GM20000 (cell line): ENCODE measurements around the gene SPOCK1.

ENCODE experiments used
- DNase-seq: peaks from one replicate; pipeline ENCODE4 v3.0.0; 2012; ENCODE audit warnings: low spot score
- TF ChIP-seq, protein P1 (sequence below): IDR thresholded peaks from 2 replicates; pipeline ENCODE4 v1.5.1; 2012; ENCODE audit warnings: mild to moderate bottlenecking, control low read depth; ENCODE audit errors: extremely low read depth, missing control alignments

The SPOCK1 gene

DNA sequence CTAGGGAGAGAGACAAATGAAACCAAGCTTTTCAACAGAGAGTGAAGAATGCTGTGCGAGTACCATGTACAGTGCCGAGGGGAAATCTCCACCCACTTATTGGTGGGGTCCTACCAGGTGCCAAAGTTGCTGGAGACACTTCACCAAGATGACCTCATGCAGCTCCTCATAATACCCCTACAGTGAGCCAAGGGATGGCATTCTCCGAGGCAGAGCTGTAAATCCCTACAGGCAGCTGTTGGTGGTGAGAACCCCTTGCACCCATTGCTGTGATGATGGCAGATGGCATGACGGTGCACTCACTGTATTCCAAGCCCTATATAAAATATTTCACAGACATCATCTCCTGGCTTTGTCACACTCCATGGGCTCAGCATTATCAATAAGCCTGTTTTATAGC, 464.9 kb downstream of the SPOCK1 start:
- TF ChIP-seq, protein P1, sequence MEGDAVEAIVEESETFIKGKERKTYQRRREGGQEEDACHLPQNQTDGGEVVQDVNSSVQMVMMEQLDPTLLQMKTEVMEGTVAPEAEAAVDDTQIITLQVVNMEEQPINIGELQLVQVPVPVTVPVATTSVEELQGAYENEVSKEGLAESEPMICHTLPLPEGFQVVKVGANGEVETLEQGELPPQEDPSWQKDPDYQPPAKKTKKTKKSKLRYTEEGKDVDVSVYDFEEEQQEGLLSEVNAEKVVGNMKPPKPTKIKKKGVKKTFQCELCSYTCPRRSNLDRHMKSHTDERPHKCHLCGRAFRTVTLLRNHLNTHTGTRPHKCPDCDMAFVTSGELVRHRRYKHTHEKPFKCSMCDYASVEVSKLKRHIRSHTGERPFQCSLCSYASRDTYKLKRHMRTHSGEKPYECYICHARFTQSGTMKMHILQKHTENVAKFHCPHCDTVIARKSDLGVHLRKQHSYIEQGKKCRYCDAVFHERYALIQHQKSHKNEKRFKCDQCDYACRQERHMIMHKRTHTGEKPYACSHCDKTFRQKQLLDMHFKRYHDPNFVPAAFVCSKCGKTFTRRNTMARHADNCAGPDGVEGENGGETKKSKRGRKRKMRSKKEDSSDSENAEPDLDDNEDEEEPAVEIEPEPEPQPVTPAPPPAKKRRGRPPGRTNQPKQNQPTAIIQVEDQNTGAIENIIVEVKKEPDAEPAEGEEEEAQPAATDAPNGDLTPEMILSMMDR: no peak

DNA sequence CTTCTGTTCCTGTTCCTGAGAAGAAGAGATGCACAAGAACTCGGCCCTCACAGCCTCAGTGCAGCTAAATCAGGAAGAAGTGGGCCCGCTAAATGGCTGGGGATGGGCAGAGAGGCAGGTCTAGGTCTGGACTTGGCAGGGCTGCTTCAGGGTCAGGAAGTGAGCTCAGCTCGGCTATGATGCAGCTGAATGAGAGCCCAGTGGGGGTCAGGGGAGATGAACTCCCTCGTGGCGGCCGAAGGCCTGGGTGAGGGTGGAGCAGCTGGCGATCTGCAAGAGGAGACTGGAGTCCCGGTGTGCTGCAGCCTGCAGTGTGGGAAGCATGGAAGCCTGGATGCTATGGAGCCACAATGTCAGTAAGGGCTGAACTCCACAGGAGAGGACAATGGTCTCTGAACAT, 466.2 kb downstream of the SPOCK1 start:
- TF ChIP-seq, protein P1: no peak
- no peak for DNase-seq

More for the DNA sequence above, 464.9 kb downstream of the SPOCK1 start:
- no peak for DNase-seq

DNA sequence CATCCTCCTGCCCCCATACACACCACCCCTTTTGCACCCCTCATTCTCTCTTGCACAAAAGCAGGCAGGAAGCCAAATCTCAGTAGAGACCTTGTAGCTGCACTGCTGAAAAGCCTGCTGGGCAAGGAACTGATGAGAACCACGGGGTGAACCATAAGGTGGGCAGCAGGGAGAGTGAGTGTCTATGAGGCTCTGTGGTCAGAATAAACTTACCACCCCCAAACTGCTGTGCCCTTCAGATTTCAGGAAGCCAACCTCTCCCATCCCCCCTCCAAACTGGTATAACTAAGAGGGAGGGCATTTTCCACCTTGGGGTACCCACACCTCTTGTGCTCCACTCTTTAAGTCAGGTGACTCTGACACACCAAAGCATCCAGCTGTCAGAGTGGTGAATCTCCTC, 471.4 kb downstream of the SPOCK1 start:
- TF ChIP-seq, protein P1: no peak
- DNase-seq: no peak

DNA sequence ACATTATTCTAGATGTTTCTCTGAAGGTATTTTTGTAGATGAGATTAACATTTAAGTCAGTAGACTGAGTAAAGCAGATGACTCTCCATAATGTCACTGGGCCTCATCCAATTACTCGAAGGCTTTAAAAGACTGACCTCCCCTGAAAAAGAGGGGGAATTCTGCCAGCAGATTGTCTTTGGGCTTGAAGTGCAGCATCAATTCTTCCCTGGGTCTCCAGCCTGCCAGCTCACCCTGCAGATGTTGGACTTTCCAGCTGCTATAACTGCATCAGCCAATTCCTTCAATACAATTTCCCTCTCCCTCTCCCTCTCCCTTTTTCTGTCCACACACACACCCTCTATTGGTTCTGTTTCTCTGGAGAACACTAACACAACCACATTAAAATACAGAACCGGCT, 472.8 kb downstream of the SPOCK1 start:
- DNase-seq: no peak
- TF ChIP-seq, protein P1: no peak

DNA sequence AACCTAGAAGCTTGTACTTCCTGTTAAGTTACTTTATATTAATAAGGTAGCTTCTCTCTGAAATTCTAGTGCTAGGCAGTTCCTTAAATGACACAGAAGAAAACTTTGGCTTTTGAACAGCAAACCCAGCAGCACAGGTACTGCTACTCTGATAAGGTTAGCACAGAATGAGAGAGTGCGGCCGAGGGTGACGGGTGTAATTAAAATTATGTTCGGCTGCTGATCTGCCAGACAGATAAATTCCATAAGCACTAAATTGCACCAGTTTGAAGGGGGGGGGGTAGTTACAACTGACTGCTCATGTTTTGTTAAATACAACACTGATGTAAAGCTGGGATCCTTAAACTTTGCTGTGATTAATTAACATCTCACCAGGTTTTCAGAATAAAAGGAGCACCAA, 475.1 kb downstream of the SPOCK1 start:
- DNase-seq: no peak
- TF ChIP-seq, protein P1: no peak

DNA sequence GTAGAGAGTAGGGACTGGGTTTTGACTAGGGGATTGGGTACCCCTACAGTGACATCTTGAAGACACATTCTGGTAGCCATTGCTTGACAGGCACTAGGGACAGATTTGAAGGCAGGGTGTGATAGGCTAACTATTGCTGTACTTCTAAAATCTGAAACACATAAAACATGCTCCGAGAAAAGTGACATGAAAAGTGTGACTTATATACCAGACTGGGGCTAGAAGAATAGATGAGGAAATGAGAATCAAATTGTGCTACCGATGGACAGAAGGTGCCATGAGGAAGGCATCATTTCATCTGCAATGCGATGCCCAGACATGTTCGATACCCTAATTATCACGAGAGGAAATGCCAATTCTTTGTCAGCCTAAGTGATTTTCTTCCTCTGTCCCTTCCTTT, 475.8 kb downstream of the SPOCK1 start:
- DNase-seq: no peak
- TF ChIP-seq, protein P1: no peak

DNA sequence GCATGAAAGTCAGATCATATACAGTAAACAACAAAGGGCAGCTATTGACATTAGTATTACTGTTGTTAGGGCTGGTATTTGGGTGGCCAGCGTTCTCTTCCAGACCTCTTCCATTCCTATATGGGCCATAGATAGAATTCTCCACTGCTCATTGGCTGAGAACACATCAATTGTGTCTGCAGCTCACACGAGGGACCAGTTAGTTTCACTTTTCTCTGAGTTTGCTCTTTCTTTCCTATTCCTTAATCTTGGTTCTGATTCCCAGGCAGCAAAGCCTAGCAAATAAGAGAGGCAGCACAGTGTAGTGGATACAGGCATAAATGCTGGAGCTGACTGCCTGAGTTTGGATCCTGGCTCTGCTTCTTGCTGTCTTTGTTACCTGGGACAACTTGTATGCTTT, 476.4 kb downstream of the SPOCK1 start:
- DNase-seq: no peak
- TF ChIP-seq, protein P1: no peak
